ENCODE data around the gene PUSL1. TPM values are rescaled to one million over a fixed set of nuclear protein-coding genes. Genes with fewer than 3 reads are reported as not detected.

The PUSL1 gene
- total RNA-seq, 1 donor from 2014 or later = 46.5 TPM

GRCh38 chr1:1278620-1279019 is 29.8 kb upstream of the PUSL1 start:
- DNase-seq (ENCODE audit: low read depth) = no peak
- no peak overlapping the region for H3K4me3 ChIP-seq (ENCODE audit: low read depth, low read length)
- TF ChIP-seq, protein P1, sequence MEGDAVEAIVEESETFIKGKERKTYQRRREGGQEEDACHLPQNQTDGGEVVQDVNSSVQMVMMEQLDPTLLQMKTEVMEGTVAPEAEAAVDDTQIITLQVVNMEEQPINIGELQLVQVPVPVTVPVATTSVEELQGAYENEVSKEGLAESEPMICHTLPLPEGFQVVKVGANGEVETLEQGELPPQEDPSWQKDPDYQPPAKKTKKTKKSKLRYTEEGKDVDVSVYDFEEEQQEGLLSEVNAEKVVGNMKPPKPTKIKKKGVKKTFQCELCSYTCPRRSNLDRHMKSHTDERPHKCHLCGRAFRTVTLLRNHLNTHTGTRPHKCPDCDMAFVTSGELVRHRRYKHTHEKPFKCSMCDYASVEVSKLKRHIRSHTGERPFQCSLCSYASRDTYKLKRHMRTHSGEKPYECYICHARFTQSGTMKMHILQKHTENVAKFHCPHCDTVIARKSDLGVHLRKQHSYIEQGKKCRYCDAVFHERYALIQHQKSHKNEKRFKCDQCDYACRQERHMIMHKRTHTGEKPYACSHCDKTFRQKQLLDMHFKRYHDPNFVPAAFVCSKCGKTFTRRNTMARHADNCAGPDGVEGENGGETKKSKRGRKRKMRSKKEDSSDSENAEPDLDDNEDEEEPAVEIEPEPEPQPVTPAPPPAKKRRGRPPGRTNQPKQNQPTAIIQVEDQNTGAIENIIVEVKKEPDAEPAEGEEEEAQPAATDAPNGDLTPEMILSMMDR (conservative IDR thresholded peaks at IDR 0.05; ENCODE audit: low read depth, low read length) = no peak

DNA sequence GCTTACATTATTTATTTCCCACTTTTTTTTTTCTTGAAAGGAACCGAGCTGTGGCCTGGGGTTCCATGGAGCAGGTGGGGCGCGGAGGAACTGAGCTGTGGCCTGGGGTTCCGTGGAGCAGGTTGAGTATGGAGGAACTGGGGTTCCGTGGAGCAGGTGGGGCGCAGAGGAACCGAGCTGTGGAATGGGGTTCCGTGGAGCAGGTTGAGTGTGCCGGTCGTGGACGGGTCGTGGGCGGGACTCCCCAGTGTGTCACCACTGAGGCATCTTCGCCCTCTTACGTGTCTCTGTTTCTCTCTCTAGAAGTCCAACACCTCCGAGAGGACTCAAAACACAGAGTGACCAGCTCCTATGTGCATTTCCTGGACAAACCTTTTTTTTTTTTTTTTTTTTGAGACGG is 29.4 kb upstream of the PUSL1 start:
- TF ChIP-seq, protein P1 (conservative IDR thresholded peaks at IDR 0.05; ENCODE audit: low read depth, low read length) = no peak
- DNase-seq (ENCODE audit: low read depth) = no peak
- no peak overlapping the region for H3K4me3 ChIP-seq (ENCODE audit: low read depth, low read length)

DNA sequence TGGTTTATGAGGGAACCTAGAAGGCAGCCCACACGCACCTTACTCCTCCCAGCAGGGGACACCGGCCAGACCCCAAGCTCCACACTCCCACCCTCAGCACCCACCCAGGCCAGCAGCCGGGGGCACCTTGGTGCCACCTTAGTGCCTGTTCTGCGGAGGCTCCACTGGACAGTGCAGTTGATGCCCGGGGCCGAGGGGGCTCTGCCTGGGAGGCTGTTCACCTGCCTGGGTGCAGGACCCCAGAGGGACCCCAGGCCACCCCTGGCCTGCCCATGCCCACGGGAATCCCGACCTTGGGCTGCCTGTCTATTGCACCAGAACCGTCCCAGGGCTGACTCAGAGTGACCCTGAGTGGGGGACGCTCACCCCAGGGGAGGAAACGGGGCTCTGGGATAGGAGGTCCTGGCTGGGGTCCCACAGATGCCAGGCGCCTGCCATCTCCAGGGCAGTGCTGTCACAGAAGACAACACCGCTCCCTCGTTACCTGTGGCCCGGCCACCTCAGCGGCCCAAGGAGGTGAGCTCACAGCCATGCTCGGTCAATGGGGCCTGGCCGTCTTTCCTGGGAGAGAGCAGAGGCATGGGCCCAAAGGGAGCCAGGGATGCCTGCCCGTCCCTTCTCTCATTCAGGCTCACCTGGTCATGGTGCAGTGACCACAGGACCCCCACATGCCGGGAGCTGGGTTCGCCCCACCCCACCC is 27.5 kb upstream of the PUSL1 start:
- TF ChIP-seq, protein P1 (conservative IDR thresholded peaks at IDR 0.05; ENCODE audit: low read depth, low read length) = no peak
- no peak overlapping the region for H3K4me3 ChIP-seq (ENCODE audit: low read depth, low read length)

GRCh38 chr1:1281533-1282321 is 26.7 kb upstream of the PUSL1 start:
- TF ChIP-seq, protein P1 (conservative IDR thresholded peaks at IDR 0.05; ENCODE audit: low read depth, low read length) = no peak
- no peak overlapping the region for H3K4me3 ChIP-seq (ENCODE audit: low read depth, low read length)
- DNase-seq (ENCODE audit: low read depth) = no peak

More for the DNA sequence above, 27.5 kb upstream of the PUSL1 start:
- no peak for DNase-seq (ENCODE audit: low read depth)

- DNase-seq (ENCODE audit: low read depth) = no peak
- TF ChIP-seq, protein P1 (conservative IDR thresholded peaks at IDR 0.05; ENCODE audit: low read depth, low read length) = no peak
- no peak overlapping the region for H3K4me3 ChIP-seq (ENCODE audit: low read depth, low read length)
Observed at GRCh38 chr1:1282998-1283397, 25.4 kb upstream of the PUSL1 start.

DNA sequence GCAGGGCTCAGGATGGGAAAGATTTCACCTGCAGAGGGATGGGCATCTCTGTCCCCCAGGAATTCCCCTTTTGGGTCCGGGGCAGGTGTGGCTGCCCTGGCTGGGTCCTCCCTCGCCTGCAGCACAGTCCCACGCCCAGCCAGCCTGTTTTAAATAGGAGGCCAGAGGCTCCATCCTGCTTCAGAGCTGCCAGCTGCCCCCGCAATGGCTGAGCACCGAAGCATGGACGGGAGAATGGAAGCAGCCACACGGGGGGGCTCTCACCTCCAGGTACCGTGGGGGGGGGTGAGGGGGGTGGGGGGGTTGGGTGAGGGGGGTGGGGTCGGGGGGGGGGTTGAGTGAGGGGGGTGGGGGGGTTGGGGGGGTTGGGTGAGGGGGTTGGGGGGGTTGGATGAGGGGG is 24.6 kb upstream of the PUSL1 start:
- H3K4me3 ChIP-seq (ENCODE audit: low read depth, low read length) = no peak overlapping the region
- TF ChIP-seq, protein P1 (conservative IDR thresholded peaks at IDR 0.05; ENCODE audit: low read depth, low read length) = no peak
- no peak for DNase-seq (ENCODE audit: low read depth)

Measured in epithelial cell of proximal tubule (primary cell).